ENCODE results near the gene BTBD16. TPM values are rescaled to one million over a fixed set of nuclear protein-coding genes. Genes with fewer than 3 reads are reported as not detected.

The BTBD16 gene
- total and polyA plus RNA-seq, 4 experiments from 2014 or later = 0.09 TPM; not detected in 3

DNA sequence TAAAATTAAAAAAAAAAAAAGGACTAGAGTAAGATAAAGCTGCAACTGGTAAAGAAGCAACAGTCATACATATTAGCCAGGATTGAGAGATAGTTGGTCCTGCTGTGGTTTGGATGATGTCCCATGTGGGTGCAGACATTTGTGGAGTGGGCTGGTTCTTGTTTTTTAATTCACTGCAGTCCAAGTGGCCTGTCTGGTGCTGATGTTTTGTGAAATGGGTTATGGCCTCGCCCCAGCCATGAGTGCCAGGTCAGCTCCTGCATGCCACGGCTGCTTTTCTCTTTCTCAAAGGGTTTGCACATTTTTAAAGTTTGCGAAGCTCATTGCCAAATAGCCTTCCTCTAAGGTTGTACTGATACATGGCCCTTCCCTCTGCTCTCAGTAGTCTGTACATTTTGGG lies 14.1 kb upstream of the BTBD16 start:
- Mint-ChIP-seq H3K27me3 (peaks cover 4 to 32% of the 10 kb centered on the region in 2 donors), H3K9me3 (peaks cover 0 to 10% (median 7%) of the 10 kb centered on the region in 8 donors), H3K4me1 (no peaks in the 10 kb centered on the region), H3K4me3 (no peak overlapping the region), H3K27ac (no peak overlapping the region), H3K36me3 (no peaks in the 10 kb centered on the region)
- H3K27me3 ChIP-seq (ENCODE audit: insufficient read depth, low read length) = no peaks in the 10 kb centered on the region
- H3K27ac ChIP-seq (ENCODE audit: low read depth, low read length) = no peak overlapping the region
- no peaks in the 10 kb centered on the region for H3K4me1 ChIP-seq (ENCODE audit: insufficient read depth, low read length)
- ChIA-PET POLR2A (ENCODE audit: partially characterized antibody) (no interaction called here), CTCF (ENCODE audit: partially characterized antibody) (interaction anchor here (3.2 kb wide), 1 partner anchor 11 kb away, joined by 18 read pairs; no protein-coding TSS in a partner anchor)
- intact Hi-C loops (cut with micrococcal nuclease) = no loop called here
- no peaks in the 10 kb centered on the region for H3K36me3 ChIP-seq (ENCODE audit: insufficient read depth, low read length)
- H3K9me3 ChIP-seq (ENCODE audit: control insufficient read depth in 1 of 2, low read length in 2 of 2) = no peaks in the 10 kb centered on the region
- H3K4me3 ChIP-seq (ENCODE audit: low read length in 2 of 2) = no peak overlapping the region
- no peak for DNase-seq

DNA sequence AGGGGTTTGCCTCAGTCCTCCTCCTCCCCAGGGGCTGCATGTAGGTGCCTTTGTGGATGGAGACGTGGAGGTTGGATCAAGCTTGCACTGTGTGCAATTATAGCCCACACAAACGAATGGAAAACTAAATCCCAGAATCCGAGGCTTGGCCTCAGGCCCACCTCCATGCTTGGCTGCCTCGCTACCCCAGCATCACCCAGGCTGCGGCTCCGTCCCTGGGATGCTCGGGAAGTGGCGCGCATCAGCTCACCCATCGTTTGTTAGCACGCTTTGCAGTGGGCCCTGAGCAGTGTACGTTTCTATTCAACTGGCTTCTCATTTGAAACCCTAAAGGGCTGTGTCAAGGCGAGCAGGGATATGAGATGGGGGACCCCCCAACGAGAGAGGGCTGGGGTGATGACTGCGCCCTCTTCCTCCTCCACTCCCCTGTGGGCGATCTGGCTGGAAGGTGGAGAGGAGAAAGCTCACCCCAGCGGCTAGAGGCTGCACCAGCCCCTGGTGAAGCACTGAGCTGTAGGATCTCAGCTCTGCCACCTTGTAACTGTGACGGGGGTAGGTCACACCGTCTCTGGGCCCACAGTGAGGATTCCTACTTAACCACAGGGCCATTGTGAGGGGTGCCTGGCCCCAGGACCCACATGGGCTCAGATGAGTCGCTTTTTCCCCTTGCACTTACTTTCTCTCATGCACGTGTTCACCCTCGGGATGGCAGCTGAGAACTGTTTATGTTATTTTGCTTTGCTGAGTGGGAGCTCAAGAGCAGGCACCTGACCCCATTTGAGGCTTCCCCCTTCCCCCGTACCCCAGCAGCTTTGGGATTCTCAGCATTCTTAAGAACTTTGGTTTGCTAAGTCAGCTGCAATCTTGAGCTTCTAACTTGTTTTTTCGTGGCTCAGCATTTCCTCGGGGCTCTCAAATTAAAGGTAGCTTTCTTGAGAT lies 12.7 kb upstream of the BTBD16 start:
- no peak overlapping the region for H3K4me3 Mint-ChIP-seq
- peaks cover 0 to 23% (median 14%) of the 10 kb centered on the region in 8 donors for H3K9me3 Mint-ChIP-seq
- H3K36me3 Mint-ChIP-seq = peaks cover 0 to 3% of the 10 kb centered on the region in 2 donors
- POLR2A ChIA-PET (ENCODE audit: partially characterized antibody) = interaction anchor here (0.5 kb wide), 1 partner anchor 368 kb away, joined by 4 read pairs; no protein-coding TSS in a partner anchor
- CTCF ChIA-PET (ENCODE audit: partially characterized antibody) = interaction anchor here (1.9 kb wide), 1 partner anchor 10 kb away, joined by 7 read pairs; no protein-coding TSS in a partner anchor
- H3K4me3 ChIP-seq (ENCODE audit: low read length in 2 of 2) = no peak overlapping the region
- H3K4me1 ChIP-seq (ENCODE audit: insufficient read depth, low read length) = no peaks in the 10 kb centered on the region
- no peak overlapping the region for H3K27ac Mint-ChIP-seq
- H3K4me1 Mint-ChIP-seq = no peaks in the 10 kb centered on the region
- H3K27ac ChIP-seq (ENCODE audit: low read depth, low read length) = no peak overlapping the region
- no peaks in the 10 kb centered on the region for H3K27me3 ChIP-seq (ENCODE audit: insufficient read depth, low read length)
- no peak for DNase-seq
- H3K27me3 Mint-ChIP-seq = peaks cover 5 to 33% of the 10 kb centered on the region in 2 donors
- intact Hi-C loops (cut with micrococcal nuclease) = no loop called here
- H3K9me3 ChIP-seq (ENCODE audit: control insufficient read depth in 1 of 2, low read length in 2 of 2) = no peaks in the 10 kb centered on the region
- no peaks in the 10 kb centered on the region for H3K36me3 ChIP-seq (ENCODE audit: insufficient read depth, low read length)

DNA sequence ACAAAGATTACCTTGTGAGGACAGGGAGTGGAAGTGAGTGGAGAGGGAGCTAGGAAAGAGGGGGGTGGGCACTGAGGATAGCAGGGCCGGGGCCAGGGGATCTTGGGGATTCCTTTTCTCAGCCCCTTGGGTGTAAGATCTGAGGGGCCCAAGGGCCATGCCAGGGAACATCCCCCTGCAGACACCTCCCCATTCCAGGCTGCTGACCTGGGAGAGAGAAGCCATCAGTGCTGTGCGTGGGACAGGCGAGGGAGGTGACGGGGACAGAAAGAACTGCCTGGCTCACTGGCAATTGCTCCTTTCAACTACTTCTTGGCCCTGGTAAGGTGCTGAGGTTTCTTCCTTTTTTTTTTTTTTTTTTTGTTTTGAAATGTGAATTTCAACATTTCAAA lies 12.0 kb upstream of the BTBD16 start:
- CTCF ChIA-PET (ENCODE audit: partially characterized antibody) = interaction anchor here (1.9 kb wide), 1 partner anchor 9 kb away, joined by 7 read pairs; no protein-coding TSS in a partner anchor

DNA sequence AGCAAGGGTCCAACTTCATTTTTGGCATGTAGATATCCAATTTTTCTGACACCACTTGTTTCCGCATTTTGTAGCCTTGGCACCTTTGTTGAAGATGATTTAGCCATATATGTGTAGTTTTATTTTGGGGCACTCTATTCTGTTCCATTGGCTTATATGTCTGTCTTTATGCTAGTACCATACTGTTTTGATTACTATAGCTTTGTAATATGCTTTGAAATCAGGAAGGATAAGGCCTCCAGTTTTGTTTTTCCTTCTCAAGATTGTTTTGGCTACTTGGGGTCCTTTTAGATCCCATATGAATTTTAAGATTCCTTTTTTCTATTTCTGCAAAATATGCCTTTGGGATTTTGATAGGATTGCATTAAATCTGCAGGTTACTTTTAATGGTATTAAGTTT lies 9.5 kb upstream of the BTBD16 start:
- intact Hi-C loops (cut with micrococcal nuclease) = no loop called here
- Mint-ChIP-seq H3K27me3 (peaks cover 12 to 45% of the 10 kb centered on the region in 2 donors), H3K4me1 (no peaks in the 10 kb centered on the region), H3K9me3 (peaks cover 0 to 34% (median 20%) of the 10 kb centered on the region in 8 donors), H3K36me3 (peaks cover 0 to 4% of the 10 kb centered on the region in 2 donors), H3K27ac (no peak overlapping the region), H3K4me3 (no peak overlapping the region)
- H3K4me3 ChIP-seq (ENCODE audit: low read length in 2 of 2) = no peak overlapping the region
- H3K27me3 ChIP-seq (ENCODE audit: insufficient read depth, low read length) = peaks cover 4% of the 10 kb centered on the region
- CTCF ChIA-PET (ENCODE audit: partially characterized antibody) = no interaction called here
- no peak for DNase-seq
- POLR2A ChIA-PET (ENCODE audit: partially characterized antibody) = no interaction called here
- no peak overlapping the region for H3K27ac ChIP-seq (ENCODE audit: low read depth, low read length)
- no peaks in the 10 kb centered on the region for H3K4me1 ChIP-seq (ENCODE audit: insufficient read depth, low read length)
- no peaks in the 10 kb centered on the region for H3K36me3 ChIP-seq (ENCODE audit: insufficient read depth, low read length)
- no peaks in the 10 kb centered on the region for H3K9me3 ChIP-seq (ENCODE audit: control insufficient read depth in 1 of 2, low read length in 2 of 2)

More for the DNA sequence above, 12.0 kb upstream of the BTBD16 start:
- Histone ChIP-seq H3K4me3 (ENCODE audit: low read length in 2 of 2) (no peak overlapping the region), H3K9me3 (ENCODE audit: control insufficient read depth in 1 of 2, low read length in 2 of 2) (no peaks in the 10 kb centered on the region), H3K27me3 (ENCODE audit: insufficient read depth, low read length) (no peaks in the 10 kb centered on the region), H3K4me1 (ENCODE audit: insufficient read depth, low read length) (no peaks in the 10 kb centered on the region), H3K36me3 (ENCODE audit: insufficient read depth, low read length) (no peaks in the 10 kb centered on the region), H3K27ac (ENCODE audit: low read depth, low read length) (no peak overlapping the region)
- peaks cover 0 to 4% of the 10 kb centered on the region in 2 donors for H3K36me3 Mint-ChIP-seq
- no peak for DNase-seq
- H3K27me3 Mint-ChIP-seq = peaks cover 8 to 34% of the 10 kb centered on the region in 2 donors
- no peak overlapping the region for H3K4me3 Mint-ChIP-seq
- no peak overlapping the region for H3K27ac Mint-ChIP-seq
- POLR2A ChIA-PET (ENCODE audit: partially characterized antibody) = no interaction called here
- no peaks in the 10 kb centered on the region for H3K4me1 Mint-ChIP-seq
- intact Hi-C loops (cut with micrococcal nuclease) = no loop called here
- peaks cover 0 to 28% (median 19%) of the 10 kb centered on the region in 8 donors for H3K9me3 Mint-ChIP-seq

DNA sequence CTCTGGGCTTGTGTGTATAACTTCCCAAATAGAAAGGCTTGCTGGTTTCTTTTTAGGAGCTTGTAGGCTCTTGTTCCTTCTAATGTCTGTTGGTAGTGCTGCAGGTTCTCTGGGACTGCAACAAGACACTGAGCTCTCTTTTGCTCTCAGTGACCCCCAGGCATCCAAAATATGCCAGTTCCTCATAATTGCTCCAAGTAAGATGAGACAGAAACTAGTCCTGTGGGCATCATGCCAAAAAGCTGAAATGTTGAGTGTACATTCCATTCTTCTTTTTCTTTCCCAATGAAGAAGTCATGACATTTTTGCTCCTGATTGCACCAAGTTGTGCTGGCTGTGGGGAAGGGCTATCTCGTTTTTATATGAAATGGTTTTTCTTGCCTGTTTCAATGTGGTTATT lies 7.1 kb upstream of the BTBD16 start:
- peaks cover 0 to 4% of the 10 kb centered on the region in 2 donors for H3K36me3 Mint-ChIP-seq
- no peak overlapping the region for H3K27ac Mint-ChIP-seq

DNA sequence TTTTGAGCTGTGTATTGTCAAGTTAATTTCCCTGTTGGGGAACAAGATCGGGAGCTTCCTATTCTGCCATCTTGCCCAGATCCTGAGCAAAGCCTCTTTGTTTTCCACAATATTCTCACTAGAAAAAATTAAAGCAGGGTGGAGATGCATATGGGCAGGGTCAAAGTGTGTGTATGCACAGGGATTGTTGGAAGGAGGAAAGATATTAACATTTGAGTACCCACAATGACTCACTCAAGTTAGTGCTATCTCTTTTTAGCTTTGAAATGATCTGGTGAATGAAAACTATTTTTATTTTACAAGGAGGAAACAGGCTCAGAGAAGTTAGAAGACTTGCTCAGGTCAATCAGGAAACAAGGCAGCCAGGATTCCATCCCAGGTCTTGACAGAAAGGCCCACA lies 6.7 kb upstream of the BTBD16 start:
- Histone ChIP-seq H3K27me3 (ENCODE audit: insufficient read depth, low read length) (peaks cover 4% of the 10 kb centered on the region), H3K9me3 (ENCODE audit: control insufficient read depth in 1 of 2, low read length in 2 of 2) (no peaks in the 10 kb centered on the region), H3K36me3 (ENCODE audit: insufficient read depth, low read length) (no peaks in the 10 kb centered on the region), H3K4me1 (ENCODE audit: insufficient read depth, low read length) (no peaks in the 10 kb centered on the region), H3K27ac (ENCODE audit: low read depth, low read length) (no peak overlapping the region), H3K4me3 (ENCODE audit: low read length in 2 of 2) (no peak overlapping the region)
- Mint-ChIP-seq H3K4me3 (no peak overlapping the region), H3K9me3 (peaks cover 0 to 34% (median 20%) of the 10 kb centered on the region in 8 donors), H3K27ac (no peak overlapping the region), H3K36me3 (peaks cover 0 to 4% of the 10 kb centered on the region in 2 donors), H3K4me1 (peaks cover 0 to 5% (median 0%) of the 10 kb centered on the region in 4 donors), H3K27me3 (peaks cover 15 to 40% of the 10 kb centered on the region in 2 donors)
- intact Hi-C loops (cut with micrococcal nuclease) = no loop called here
- POLR2A ChIA-PET (ENCODE audit: partially characterized antibody) = no interaction called here
- CTCF ChIA-PET (ENCODE audit: partially characterized antibody) = interaction anchor here (1.2 kb wide), 1 partner anchor 8 kb away, joined by 3 read pairs; no protein-coding TSS in a partner anchor
- DNase-seq = no peak

More for the DNA sequence above, 7.1 kb upstream of the BTBD16 start:
- no peak overlapping the region for H3K4me3 Mint-ChIP-seq
- Histone ChIP-seq H3K27me3 (ENCODE audit: insufficient read depth, low read length) (peaks cover 4% of the 10 kb centered on the region), H3K36me3 (ENCODE audit: insufficient read depth, low read length) (no peaks in the 10 kb centered on the region), H3K9me3 (ENCODE audit: control insufficient read depth in 1 of 2, low read length in 2 of 2) (no peaks in the 10 kb centered on the region), H3K27ac (ENCODE audit: low read depth, low read length) (no peak overlapping the region), H3K4me3 (ENCODE audit: low read length in 2 of 2) (no peak overlapping the region), H3K4me1 (ENCODE audit: insufficient read depth, low read length) (no peaks in the 10 kb centered on the region)
- H3K27me3 Mint-ChIP-seq = peaks cover 15 to 40% of the 10 kb centered on the region in 2 donors
- peaks cover 0 to 5% (median 0%) of the 10 kb centered on the region in 4 donors for H3K4me1 Mint-ChIP-seq
- POLR2A ChIA-PET (ENCODE audit: partially characterized antibody) = no interaction called here
- H3K9me3 Mint-ChIP-seq = peaks cover 0 to 34% (median 20%) of the 10 kb centered on the region in 8 donors
- DNase-seq = no peak
- intact Hi-C loops (cut with micrococcal nuclease) = no loop called here
- CTCF ChIA-PET (ENCODE audit: partially characterized antibody) = interaction anchor here (1.2 kb wide), 1 partner anchor 8 kb away, joined by 3 read pairs; no protein-coding TSS in a partner anchor

DNA sequence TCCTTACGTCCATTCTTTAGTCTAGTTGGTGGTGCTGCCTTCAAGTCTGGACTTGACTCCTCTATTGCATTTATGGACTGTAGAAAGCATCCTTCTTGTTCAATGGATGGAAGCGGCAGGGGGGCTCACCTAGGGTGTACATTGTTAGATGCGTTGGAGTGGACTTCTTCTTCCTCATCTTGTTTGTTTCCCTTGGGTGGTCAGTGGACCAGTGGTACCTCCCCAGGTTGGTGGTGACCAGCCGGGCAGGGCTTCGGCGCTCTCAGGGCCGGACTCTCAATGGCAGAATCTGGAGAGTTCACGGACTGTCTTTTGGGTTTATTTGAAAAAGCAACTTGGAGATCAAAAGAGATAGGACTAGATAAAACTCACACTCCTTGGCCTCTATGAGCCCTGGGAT lies 6.2 kb upstream of the BTBD16 start:
- H3K27ac Mint-ChIP-seq = no peak overlapping the region

More for the DNA sequence above, 6.2 kb upstream of the BTBD16 start:
- H3K36me3 ChIP-seq (ENCODE audit: insufficient read depth, low read length) = no peaks in the 10 kb centered on the region
- POLR2A ChIA-PET (ENCODE audit: partially characterized antibody) = no interaction called here
- no peak for DNase-seq
- H3K4me3 ChIP-seq (ENCODE audit: low read length in 2 of 2) = no peak overlapping the region
- no peak overlapping the region for H3K4me3 Mint-ChIP-seq
- H3K4me1 Mint-ChIP-seq = peaks cover 0 to 5% (median 0%) of the 10 kb centered on the region in 4 donors
- no peak overlapping the region for H3K27ac ChIP-seq (ENCODE audit: low read depth, low read length)
- no peaks in the 10 kb centered on the region for H3K9me3 ChIP-seq (ENCODE audit: control insufficient read depth in 1 of 2, low read length in 2 of 2)
- CTCF ChIA-PET (ENCODE audit: partially characterized antibody) = no interaction called here
- peaks cover 0 to 34% (median 20%) of the 10 kb centered on the region in 8 donors for H3K9me3 Mint-ChIP-seq
- H3K27me3 ChIP-seq (ENCODE audit: insufficient read depth, low read length) = peaks cover 4% of the 10 kb centered on the region
- peaks cover 0 to 4% of the 10 kb centered on the region in 2 donors for H3K36me3 Mint-ChIP-seq
- no peaks in the 10 kb centered on the region for H3K4me1 ChIP-seq (ENCODE audit: insufficient read depth, low read length)
- peaks cover 13 to 40% of the 10 kb centered on the region in 2 donors for H3K27me3 Mint-ChIP-seq
- intact Hi-C loops (cut with micrococcal nuclease) = no loop called here
